ENCODE data around the gene ELAVL1. TPM values are rescaled to one million over a fixed set of nuclear protein-coding genes. Genes with fewer than 3 reads are reported as not detected.

The ELAVL1 gene
- polyA plus RNA-seq, 1 of the 3 experiments (the other 2 are of a cell fraction): 49.6 TPM

GRCh38 chr19:7921967-7922835, 83.2 kb downstream of the ELAVL1 start:
- ChIA-PET CTCF (interaction anchor here (1.2 to 3.4 kb wide), 5 partner anchors 18 to 69 kb away, joined by 3 to 18 read pairs (median 4); partner anchors contain the start of gene TIMM44), POLR2A (interaction anchor here (1.7 kb wide), 1 partner anchor 21 kb away, joined by 7 read pairs; the partner anchor contains the start of gene TIMM44)
- no peaks in the 10 kb centered on the region for H3K9me3 ChIP-seq
- H3K36me3 ChIP-seq (replicated peaks in 1 of 2; ENCODE audit: control insufficient read depth in 1 of 2, insufficient read depth in 2 of 2, low read length in 1 of 2): peaks cover 0 to 23% of the 10 kb centered on the region in 2 experiments
- H3K9ac ChIP-seq: no peak overlapping the region
- H3K4me1 ChIP-seq (ENCODE audit: control insufficient read depth in 1 of 2, insufficient read depth in 2 of 2, low read depth in 1 of 2, low read length in 1 of 2): peaks cover 17 to 47% of the 10 kb centered on the region in 2 experiments; a peak in 3 of 4 replicates
- H3K27ac ChIP-seq (ENCODE audit: low read depth in 2 of 2, low read length in 1 of 2): peak overlapping the region in 1 of 2 experiments; percentile 82; a peak in 2 of 4 replicates
- H2AFZ ChIP-seq (ENCODE audit: low read depth): no peak overlapping the region
- 0 out of 4 replicates have a peak overlapping the region, but pooled peaks of 1 of the 2 experiments have one; percentile 50 for H3K4me3 ChIP-seq (ENCODE audit: low read depth in 2 of 2, low read length in 1 of 2)
- TF ChIP-seq TEAD4 (IDR thresholded peaks at IDR 0.05; ENCODE audit: borderline replicate concordance, insufficient read depth) (no peak), ELF1 (IDR thresholded peaks at IDR 0.05) (no peak), CTCF (IDR thresholded peaks at IDR 0.05) (0 out of 2 replicates have a peak, but pooled peaks have one; percentile 6)
- H3K4me2 ChIP-seq: peak overlapping the region; percentile 91
- peaks cover 33% of the 10 kb centered on the region for H4K20me1 ChIP-seq (ENCODE audit: insufficient read depth)
- H3K9me2 ChIP-seq: no peaks in the 10 kb centered on the region
- no peaks in the 10 kb centered on the region for H3K27me3 ChIP-seq (ENCODE audit: insufficient read depth)
- peaks cover 24% of the 10 kb centered on the region; the same call in 1 of the 2 replicates for H3K79me2 ChIP-seq (ENCODE audit: insufficient read depth)
- peaks cover 4% of the 10 kb centered on the region for H3F3A ChIP-seq (replicated peaks; ENCODE audit: insufficient read depth)
- 93% methylated on average over 10 of the region's 31 CpGs for WGBS (ENCODE audit: low lambda C conversion rate)
- DNase-seq: no peak

GRCh38 chr19:7921302-7921966, 84.0 kb downstream of the ELAVL1 start:
- no peaks in the 10 kb centered on the region for H3K9me3 ChIP-seq
- no peak overlapping the region for H2AFZ ChIP-seq (ENCODE audit: low read depth)
- CTCF ChIA-PET: interaction anchor here (1.1 to 4.9 kb wide), 6 partner anchors 8 to 69 kb away, joined by 3 to 36 read pairs (median 5); partner anchors contain the start of gene TIMM44
- no peak for DNase-seq
- H3K4me3 ChIP-seq (ENCODE audit: low read depth in 2 of 2, low read length in 1 of 2): peak overlapping the region; percentile 50 to 76
- H3K4me1 ChIP-seq (ENCODE audit: control insufficient read depth in 1 of 2, insufficient read depth in 2 of 2, low read depth in 1 of 2, low read length in 1 of 2): peaks cover 12 to 39% of the 10 kb centered on the region in 2 experiments; a peak in 3 of 4 replicates
- POLR2A ChIA-PET: interaction anchor here (1.4 to 2.4 kb wide), 4 partner anchors 22 to 59 kb away, joined by 5 to 8 read pairs (median 8); partner anchors contain the start of genes PRR36 and TIMM44
- TF ChIP-seq GABPA (IDR thresholded peaks at IDR 0.05; ENCODE audit: low read depth) (peak; percentile 22; the same call in 1 of the 2 replicates), USF2 (IDR thresholded peaks at IDR 0.05; ENCODE audit: borderline replicate concordance, low read depth, low read length) (no peak)
- H3K9me2 ChIP-seq: no peaks in the 10 kb centered on the region
- WGBS (ENCODE audit: low lambda C conversion rate): 60% methylated on average over 14 of the region's 17 CpGs
- peaks cover 24% of the 10 kb centered on the region; the same call in 1 of the 2 replicates for H3K79me2 ChIP-seq (ENCODE audit: insufficient read depth)
- H4K20me1 ChIP-seq (ENCODE audit: insufficient read depth): peaks cover 33% of the 10 kb centered on the region
- H3K9ac ChIP-seq: peak overlapping the region; percentile 61
- peak overlapping the region; percentile 91 for H3K4me2 ChIP-seq
- H3K27me3 ChIP-seq (ENCODE audit: insufficient read depth): no peaks in the 10 kb centered on the region
- H3F3A ChIP-seq (replicated peaks; ENCODE audit: insufficient read depth): peaks cover 4% of the 10 kb centered on the region
- peaks cover 0 to 20% of the 10 kb centered on the region in 2 experiments for H3K36me3 ChIP-seq (replicated peaks in 1 of 2; ENCODE audit: control insufficient read depth in 1 of 2, insufficient read depth in 2 of 2, low read length in 1 of 2)
- H3K27ac ChIP-seq (ENCODE audit: low read depth in 2 of 2, low read length in 1 of 2): peak overlapping the region; percentile 77 to 82

Data from SK-N-SH (cell line).